ENCODE data around the gene MATCAP1.

DNA sequence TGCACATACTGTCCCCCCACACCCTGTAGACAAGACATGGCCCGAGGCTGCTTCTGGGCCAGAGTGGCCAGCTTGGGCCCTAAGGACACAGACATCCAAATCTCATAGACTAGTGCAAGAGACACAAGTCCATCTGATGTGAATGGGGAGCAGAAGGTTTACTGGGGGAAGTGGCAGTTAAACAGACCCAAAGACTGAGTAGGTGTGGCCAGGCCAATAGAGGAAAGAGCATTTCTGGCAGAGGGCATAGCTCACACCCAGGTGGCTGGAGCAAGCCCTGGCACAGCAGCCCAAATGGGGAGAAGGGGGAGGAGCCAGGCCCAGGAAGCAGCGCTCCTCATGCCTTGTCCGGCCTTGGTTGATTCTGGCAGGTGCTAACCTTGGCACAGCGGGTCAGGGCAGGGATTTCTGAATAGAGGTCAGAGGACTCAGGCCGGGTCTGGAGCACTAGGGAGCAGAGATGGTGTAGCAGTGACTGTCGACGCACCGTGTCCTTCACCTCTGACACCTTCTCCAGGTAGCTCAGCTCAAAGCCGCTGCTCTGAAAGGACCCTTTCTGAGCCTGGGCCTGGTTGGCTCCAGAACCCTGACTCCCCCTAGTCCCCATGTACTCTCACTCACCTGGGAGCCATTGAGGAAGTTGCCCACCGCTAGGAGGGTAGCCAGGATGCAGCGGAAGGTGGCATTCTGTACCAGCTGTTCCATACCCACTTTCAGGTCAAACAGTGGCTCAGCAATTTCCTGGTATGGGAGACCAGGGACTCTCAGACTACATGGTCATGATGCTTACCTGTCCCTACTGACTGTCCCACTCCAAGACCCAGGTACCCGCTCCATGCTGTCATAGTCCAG, 47.3 kb upstream of the MATCAP1 start:
- TF ChIP-seq POLR2AphosphoS5 (IDR thresholded peaks at IDR 0.05): no peak
- TF ChIP-seq, protein P1, sequence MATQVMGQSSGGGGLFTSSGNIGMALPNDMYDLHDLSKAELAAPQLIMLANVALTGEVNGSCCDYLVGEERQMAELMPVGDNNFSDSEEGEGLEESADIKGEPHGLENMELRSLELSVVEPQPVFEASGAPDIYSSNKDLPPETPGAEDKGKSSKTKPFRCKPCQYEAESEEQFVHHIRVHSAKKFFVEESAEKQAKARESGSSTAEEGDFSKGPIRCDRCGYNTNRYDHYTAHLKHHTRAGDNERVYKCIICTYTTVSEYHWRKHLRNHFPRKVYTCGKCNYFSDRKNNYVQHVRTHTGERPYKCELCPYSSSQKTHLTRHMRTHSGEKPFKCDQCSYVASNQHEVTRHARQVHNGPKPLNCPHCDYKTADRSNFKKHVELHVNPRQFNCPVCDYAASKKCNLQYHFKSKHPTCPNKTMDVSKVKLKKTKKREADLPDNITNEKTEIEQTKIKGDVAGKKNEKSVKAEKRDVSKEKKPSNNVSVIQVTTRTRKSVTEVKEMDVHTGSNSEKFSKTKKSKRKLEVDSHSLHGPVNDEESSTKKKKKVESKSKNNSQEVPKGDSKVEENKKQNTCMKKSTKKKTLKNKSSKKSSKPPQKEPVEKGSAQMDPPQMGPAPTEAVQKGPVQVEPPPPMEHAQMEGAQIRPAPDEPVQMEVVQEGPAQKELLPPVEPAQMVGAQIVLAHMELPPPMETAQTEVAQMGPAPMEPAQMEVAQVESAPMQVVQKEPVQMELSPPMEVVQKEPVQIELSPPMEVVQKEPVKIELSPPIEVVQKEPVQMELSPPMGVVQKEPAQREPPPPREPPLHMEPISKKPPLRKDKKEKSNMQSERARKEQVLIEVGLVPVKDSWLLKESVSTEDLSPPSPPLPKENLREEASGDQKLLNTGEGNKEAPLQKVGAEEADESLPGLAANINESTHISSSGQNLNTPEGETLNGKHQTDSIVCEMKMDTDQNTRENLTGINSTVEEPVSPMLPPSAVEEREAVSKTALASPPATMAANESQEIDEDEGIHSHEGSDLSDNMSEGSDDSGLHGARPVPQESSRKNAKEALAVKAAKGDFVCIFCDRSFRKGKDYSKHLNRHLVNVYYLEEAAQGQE (IDR thresholded peaks at IDR 0.05; ENCODE audit: borderline replicate concordance): no peak
